ENCODE data around the gene TRIM72.
"Not testable (repeated sequence)": the region's sequence is repeated elsewhere in the genome, so short reads cannot be mapped to it uniquely, and the experiment has no call there.

The TRIM72 gene

GRCh38 chr16:31229501-31229900, 15.6 kb downstream of the TRIM72 start:
- no CpG with 5 or more reads among the region's 10 CpGs for WGBS (ENCODE audit: insufficient coverage, insufficient read length)
- DNase-seq (ENCODE audit: low read depth, low spot score), result no peak

DNA sequence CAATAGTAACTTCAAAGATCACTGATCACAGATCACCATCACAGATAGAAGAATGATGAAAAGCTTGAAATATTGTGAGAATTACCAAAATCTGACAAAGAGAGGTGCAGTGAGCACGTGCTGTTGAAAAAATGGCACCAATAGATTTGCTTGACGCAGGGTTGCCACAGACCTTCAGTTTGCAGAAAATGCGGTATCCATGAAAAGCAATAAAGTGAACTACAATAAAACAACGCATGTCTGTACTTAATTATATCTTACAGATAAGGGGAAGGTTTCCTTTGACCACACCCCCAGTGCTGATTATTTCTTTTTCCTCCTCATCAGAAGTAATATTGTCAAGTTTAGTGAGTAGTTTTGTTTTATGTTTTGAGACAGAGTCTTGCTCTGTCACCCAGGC, 24.1 kb downstream of the TRIM72 start:
- no peak for DNase-seq (ENCODE audit: low read depth, low spot score)

More at GRCh38 chr16:31229501-31229900, 15.6 kb downstream of the TRIM72 start:
- H3K27me3 ChIP-seq (ENCODE audit: control insufficient read depth, insufficient read depth, low read length), result no peaks in the 10 kb centered on the region
- no peaks in the 10 kb centered on the region; the same call in 1 of the 2 replicates for H3K36me3 ChIP-seq (ENCODE audit: control insufficient read depth, insufficient read depth, low read length)
- H3K27ac ChIP-seq (ENCODE audit: low read length), result no peak overlapping the region
- H3K9me3 ChIP-seq (ENCODE audit: control insufficient read depth, insufficient read depth, low read length), result no peaks in the 10 kb centered on the region; the same call in 1 of the 2 replicates
- no peak overlapping the region for H3K4me3 ChIP-seq (ENCODE audit: low read length)
- peaks cover 1% of the 10 kb centered on the region; the same call in 1 of the 2 replicates for H3K4me1 ChIP-seq (ENCODE audit: control insufficient read depth, insufficient read depth, low read length)

DNA sequence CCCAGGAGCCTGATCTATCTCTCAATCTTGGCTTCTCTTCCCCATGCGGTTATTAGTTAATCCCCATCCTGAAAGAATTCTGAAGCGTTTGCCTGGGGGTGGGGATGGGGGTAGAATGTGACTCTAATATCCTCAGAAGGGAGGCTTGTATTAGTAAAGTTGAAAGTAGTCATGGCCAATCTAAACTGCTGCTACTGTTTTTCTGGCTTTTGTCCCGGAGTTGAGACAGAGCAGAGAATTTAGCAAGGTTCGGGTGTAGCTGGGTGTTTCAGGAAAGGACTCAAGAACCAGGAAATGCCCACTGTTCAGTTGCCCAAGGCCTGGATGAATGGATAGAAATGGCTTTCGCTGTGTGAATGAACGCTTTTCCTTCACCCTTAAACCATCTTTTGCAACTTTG, 28.3 kb downstream of the TRIM72 start:
- Histone ChIP-seq H3K4me3 (ENCODE audit: low read length) (no peak overlapping the region), H3K27me3 (ENCODE audit: control insufficient read depth, insufficient read depth, low read length) (no peaks in the 10 kb centered on the region)
- DNase-seq (ENCODE audit: low read depth, low spot score), result no peak

More for the DNA sequence above, 24.1 kb downstream of the TRIM72 start:
- Histone ChIP-seq H3K4me1 (ENCODE audit: control insufficient read depth, insufficient read depth, low read length) (no peaks in the 10 kb centered on the region), H3K27ac (ENCODE audit: low read length) (no peak overlapping the region), H3K27me3 (ENCODE audit: control insufficient read depth, insufficient read depth, low read length) (no peaks in the 10 kb centered on the region; the same call in 1 of the 2 replicates), H3K4me3 (ENCODE audit: low read length) (no peak overlapping the region), H3K36me3 (ENCODE audit: control insufficient read depth, insufficient read depth, low read length) (no peaks in the 10 kb centered on the region), H3K9me3 (ENCODE audit: control insufficient read depth, insufficient read depth, low read length) (no peaks in the 10 kb centered on the region)
- no CpG with 5 or more reads among the region's 4 CpGs for WGBS (ENCODE audit: insufficient coverage, insufficient read length)

DNA sequence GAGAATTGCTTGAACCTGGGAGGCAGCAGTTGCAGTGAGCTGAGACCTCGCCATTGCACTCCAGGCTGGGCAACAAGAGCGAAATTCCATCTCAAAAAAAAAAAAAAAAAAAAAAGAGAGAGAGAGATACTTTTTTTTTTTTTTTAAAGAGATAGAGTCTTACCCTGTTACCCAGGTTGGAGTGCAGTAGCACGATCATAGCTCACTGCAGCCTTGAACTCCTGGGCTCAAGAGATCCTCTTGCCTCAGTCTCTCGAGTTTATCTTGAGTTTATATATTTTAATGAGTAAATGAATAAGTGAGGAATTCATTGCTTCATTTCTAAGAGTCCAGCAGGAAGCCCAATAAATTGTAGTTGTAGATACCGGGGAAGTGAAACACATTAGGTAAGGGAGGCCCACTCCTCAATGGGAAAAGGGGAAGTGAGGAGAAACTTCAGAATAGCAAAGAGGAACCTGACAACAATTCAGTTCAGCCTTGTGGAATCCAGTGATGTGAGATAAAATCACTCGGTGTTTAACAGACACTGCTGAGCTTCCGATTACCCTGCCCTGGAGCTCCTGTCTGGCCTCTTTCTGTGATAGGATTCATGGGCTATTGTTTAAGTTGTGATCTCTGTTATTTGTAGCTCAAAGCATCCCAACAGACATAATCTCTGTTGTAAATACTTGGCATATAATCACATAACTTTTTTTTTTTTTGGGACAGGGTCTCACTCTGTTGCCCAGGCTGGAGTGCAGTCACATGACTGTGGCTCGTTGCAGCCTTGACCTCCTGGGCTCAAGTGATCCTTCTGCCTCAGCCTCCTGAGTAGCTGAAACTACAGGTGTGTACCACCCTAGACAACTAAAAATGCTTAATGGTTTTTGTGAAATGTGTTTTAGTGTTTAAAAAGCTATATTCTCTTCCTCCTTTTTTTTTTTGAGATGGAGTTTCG, 30.1 kb downstream of the TRIM72 start:
- Histone ChIP-seq H3K27me3 (ENCODE audit: control insufficient read depth, insufficient read depth, low read length) (no peaks in the 10 kb centered on the region), H3K4me3 (ENCODE audit: low read length) (no peak overlapping the region), H3K36me3 (ENCODE audit: control insufficient read depth, insufficient read depth, low read length) (no peaks in the 10 kb centered on the region), H3K9me3 (ENCODE audit: control insufficient read depth, insufficient read depth, low read length) (no peaks in the 10 kb centered on the region), H3K4me1 (ENCODE audit: control insufficient read depth, insufficient read depth, low read length) (no peaks in the 10 kb centered on the region), H3K27ac (ENCODE audit: low read length) (no peak overlapping the region)
- DNase-seq (ENCODE audit: low read depth, low spot score), result no peak
- no CpG with 5 or more reads among the region's 9 CpGs for WGBS (ENCODE audit: insufficient coverage, insufficient read length)

More for the DNA sequence above, 28.3 kb downstream of the TRIM72 start:
- Histone ChIP-seq H3K36me3 (ENCODE audit: control insufficient read depth, insufficient read depth, low read length) (no peaks in the 10 kb centered on the region), H3K27ac (ENCODE audit: low read length) (no peak overlapping the region), H3K4me1 (ENCODE audit: control insufficient read depth, insufficient read depth, low read length) (no peaks in the 10 kb centered on the region), H3K9me3 (ENCODE audit: control insufficient read depth, insufficient read depth, low read length) (no peaks in the 10 kb centered on the region)
- WGBS (ENCODE audit: insufficient coverage, insufficient read length), result no CpG with 5 or more reads among the region's 6 CpGs

DNA sequence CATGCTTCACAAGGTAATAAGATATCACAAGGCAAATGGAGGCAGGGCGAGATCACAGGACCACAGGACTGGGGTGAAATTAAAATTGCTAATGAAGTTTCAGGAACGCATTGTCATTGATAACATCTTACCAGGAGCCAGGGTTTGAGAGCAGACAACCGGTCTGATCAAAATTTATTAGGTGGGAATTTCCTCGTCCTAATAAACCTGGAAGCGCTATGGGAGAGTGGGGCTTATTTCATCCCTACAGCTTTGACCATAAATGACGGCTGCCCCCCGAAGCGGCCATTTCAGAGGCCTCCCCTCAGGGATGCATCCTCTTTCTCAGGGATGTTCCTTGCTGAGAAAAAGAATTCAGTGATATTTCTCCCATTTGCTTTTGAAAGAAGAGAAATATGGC, 31.7 kb downstream of the TRIM72 start:
- not testable (repeated sequence) for H3K4me3 ChIP-seq (ENCODE audit: low read length); H3K4me1 ChIP-seq (ENCODE audit: control insufficient read depth, insufficient read depth, low read length); H3K36me3 ChIP-seq (ENCODE audit: control insufficient read depth, insufficient read depth, low read length); H3K27ac ChIP-seq (ENCODE audit: low read length); H3K9me3 ChIP-seq (ENCODE audit: control insufficient read depth, insufficient read depth, low read length); DNase-seq (ENCODE audit: low read depth, low spot score); H3K27me3 ChIP-seq (ENCODE audit: control insufficient read depth, insufficient read depth, low read length)
- no CpG with 5 or more reads among the region's 8 CpGs for WGBS (ENCODE audit: insufficient coverage, insufficient read length)

GRCh38 chr16:31246296-31246695, 32.4 kb downstream of the TRIM72 start:
- H3K36me3 ChIP-seq (ENCODE audit: control insufficient read depth, insufficient read depth, low read length), result no peaks in the 10 kb centered on the region
- no CpG with 5 or more reads among the region's 3 CpGs for WGBS (ENCODE audit: insufficient coverage, insufficient read length)
- no peak overlapping the region for H3K27ac ChIP-seq (ENCODE audit: low read length)
- no peaks in the 10 kb centered on the region for H3K4me1 ChIP-seq (ENCODE audit: control insufficient read depth, insufficient read depth, low read length)
- no peaks in the 10 kb centered on the region for H3K9me3 ChIP-seq (ENCODE audit: control insufficient read depth, insufficient read depth, low read length)
- H3K4me3 ChIP-seq (ENCODE audit: low read length), result no peak overlapping the region
- no peak for DNase-seq (ENCODE audit: low read depth, low spot score)
- H3K27me3 ChIP-seq (ENCODE audit: control insufficient read depth, insufficient read depth, low read length), result no peaks in the 10 kb centered on the region

DNA sequence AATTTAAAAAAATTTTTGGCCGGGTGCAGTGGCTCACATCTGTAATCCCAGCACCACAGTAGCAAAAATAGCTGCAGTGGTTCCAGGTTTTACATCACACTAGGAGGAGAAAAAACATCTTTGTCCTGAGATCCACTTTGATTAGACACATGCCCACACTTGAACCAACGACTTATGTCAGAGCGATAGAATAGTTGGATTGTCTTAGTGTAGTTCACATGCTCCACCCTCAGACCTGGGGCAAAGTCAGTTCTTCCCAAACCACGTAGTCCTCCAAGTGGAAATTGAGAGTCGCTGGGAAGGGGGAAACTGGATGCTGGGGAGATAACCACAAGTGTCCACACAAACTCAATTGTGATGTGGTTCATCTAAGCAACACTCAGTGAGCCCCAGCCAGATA, 34.4 kb downstream of the TRIM72 start:
- peaks cover 1% of the 10 kb centered on the region; the same call in 1 of the 2 replicates for H3K4me1 ChIP-seq (ENCODE audit: control insufficient read depth, insufficient read depth, low read length)
- no peak overlapping the region for H3K4me3 ChIP-seq (ENCODE audit: low read length)
- no peak for DNase-seq (ENCODE audit: low read depth, low spot score)
- H3K27me3 ChIP-seq (ENCODE audit: control insufficient read depth, insufficient read depth, low read length), result no peaks in the 10 kb centered on the region
- no peak overlapping the region for H3K27ac ChIP-seq (ENCODE audit: low read length)
- no peaks in the 10 kb centered on the region for H3K36me3 ChIP-seq (ENCODE audit: control insufficient read depth, insufficient read depth, low read length)
- no CpG with 5 or more reads among the region's 5 CpGs for WGBS (ENCODE audit: insufficient coverage, insufficient read length)
- H3K9me3 ChIP-seq (ENCODE audit: control insufficient read depth, insufficient read depth, low read length), result no peaks in the 10 kb centered on the region

- H3K36me3 ChIP-seq (ENCODE audit: control insufficient read depth, insufficient read depth, low read length), result no peaks in the 10 kb centered on the region; the same call in 1 of the 2 replicates
- no CpG with 5 or more reads among the region's 7 CpGs for WGBS (ENCODE audit: insufficient coverage, insufficient read length)
- H3K4me3 ChIP-seq (ENCODE audit: low read length), result no peak overlapping the region
- DNase-seq (ENCODE audit: low read depth, low spot score), result no peak
- H3K9me3 ChIP-seq (ENCODE audit: control insufficient read depth, insufficient read depth, low read length), result no peaks in the 10 kb centered on the region
- H3K27me3 ChIP-seq (ENCODE audit: control insufficient read depth, insufficient read depth, low read length), result no peaks in the 10 kb centered on the region
- H3K27ac ChIP-seq (ENCODE audit: low read length), result no peak overlapping the region
- H3K4me1 ChIP-seq (ENCODE audit: control insufficient read depth, insufficient read depth, low read length), result peaks cover 1% of the 10 kb centered on the region; the same call in 1 of the 2 replicates
These were observed 37.0 kb downstream of the TRIM72 start for GRCh38 chr16:31250782-31251384.

GRCh38 chr16:31251435-31251834, 37.5 kb downstream of the TRIM72 start:
- whole genome bisulfite sequencing (ENCODE audit: insufficient coverage, insufficient read length), result no CpG with 5 or more reads among the region's 5 CpGs
- no peak overlapping the region for H3K4me3 ChIP-seq (ENCODE audit: low read length)
- no peak overlapping the region for H3K27ac ChIP-seq (ENCODE audit: low read length)
- H3K4me1 ChIP-seq (ENCODE audit: control insufficient read depth, insufficient read depth, low read length), result peaks cover 1% of the 10 kb centered on the region; the same call in 1 of the 2 replicates
- H3K36me3 ChIP-seq (ENCODE audit: control insufficient read depth, insufficient read depth, low read length), result no peaks in the 10 kb centered on the region; the same call in 1 of the 2 replicates
- no peaks in the 10 kb centered on the region for H3K27me3 ChIP-seq (ENCODE audit: control insufficient read depth, insufficient read depth, low read length)
- DNase-seq (ENCODE audit: low read depth, low spot score), result no peak
- H3K9me3 ChIP-seq (ENCODE audit: control insufficient read depth, insufficient read depth, low read length), result no peaks in the 10 kb centered on the region

- H3K4me1 ChIP-seq (ENCODE audit: control insufficient read depth, insufficient read depth, low read length), result peaks cover 1% of the 10 kb centered on the region; the same call in 1 of the 2 replicates
- no peak overlapping the region for H3K27ac ChIP-seq (ENCODE audit: low read length)
- WGBS (ENCODE audit: insufficient coverage, insufficient read length), result no CpG with 5 or more reads among the region's 5 CpGs
- H3K9me3 ChIP-seq (ENCODE audit: control insufficient read depth, insufficient read depth, low read length), result no peaks in the 10 kb centered on the region
- no peaks in the 10 kb centered on the region for H3K27me3 ChIP-seq (ENCODE audit: control insufficient read depth, insufficient read depth, low read length)
- DNase-seq (ENCODE audit: low read depth, low spot score), result no peak
- H3K4me3 ChIP-seq (ENCODE audit: low read length), result no peak overlapping the region
- no peaks in the 10 kb centered on the region; the same call in 1 of the 2 replicates for H3K36me3 ChIP-seq (ENCODE audit: control insufficient read depth, insufficient read depth, low read length)
These were observed 39.7 kb downstream of the TRIM72 start for GRCh38 chr16:31253642-31254045.

Data from iPS DF 6.9 (cell line).